Measurements from ENCODE around the gene OCIAD2. TPM values are rescaled to one million over a fixed set of nuclear protein-coding genes. Genes with fewer than 3 reads are reported as not detected.

Gene OCIAD2
- total and polyA plus RNA-seq, 8 donors, result 15.5 to 52.4 (median 19.2) TPM

DNA sequence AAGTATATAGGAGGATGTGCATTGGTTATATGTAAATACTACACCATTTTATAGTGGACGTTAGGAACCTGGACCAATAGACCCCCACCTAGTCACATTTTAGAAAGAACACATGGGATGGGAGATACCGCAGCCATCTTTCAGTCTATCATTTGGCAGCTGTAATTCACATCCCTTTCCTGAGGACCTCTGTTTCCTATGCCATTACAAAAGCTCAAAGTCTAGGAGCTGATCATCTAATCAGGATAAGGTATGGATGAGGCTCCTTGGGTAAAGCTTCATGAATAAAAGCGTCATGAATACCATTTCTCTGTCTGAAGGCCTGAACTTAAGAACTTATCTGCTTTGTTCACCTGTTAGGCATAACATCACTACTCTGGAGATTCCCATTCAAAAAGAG, 44.5 kb downstream of the OCIAD2 start:
- no peaks in the 10 kb centered on the region for H3K4me1 ChIP-seq
- no peaks in the 10 kb centered on the region for H3K9me3 ChIP-seq
- TF ChIP-seq, protein P1, sequence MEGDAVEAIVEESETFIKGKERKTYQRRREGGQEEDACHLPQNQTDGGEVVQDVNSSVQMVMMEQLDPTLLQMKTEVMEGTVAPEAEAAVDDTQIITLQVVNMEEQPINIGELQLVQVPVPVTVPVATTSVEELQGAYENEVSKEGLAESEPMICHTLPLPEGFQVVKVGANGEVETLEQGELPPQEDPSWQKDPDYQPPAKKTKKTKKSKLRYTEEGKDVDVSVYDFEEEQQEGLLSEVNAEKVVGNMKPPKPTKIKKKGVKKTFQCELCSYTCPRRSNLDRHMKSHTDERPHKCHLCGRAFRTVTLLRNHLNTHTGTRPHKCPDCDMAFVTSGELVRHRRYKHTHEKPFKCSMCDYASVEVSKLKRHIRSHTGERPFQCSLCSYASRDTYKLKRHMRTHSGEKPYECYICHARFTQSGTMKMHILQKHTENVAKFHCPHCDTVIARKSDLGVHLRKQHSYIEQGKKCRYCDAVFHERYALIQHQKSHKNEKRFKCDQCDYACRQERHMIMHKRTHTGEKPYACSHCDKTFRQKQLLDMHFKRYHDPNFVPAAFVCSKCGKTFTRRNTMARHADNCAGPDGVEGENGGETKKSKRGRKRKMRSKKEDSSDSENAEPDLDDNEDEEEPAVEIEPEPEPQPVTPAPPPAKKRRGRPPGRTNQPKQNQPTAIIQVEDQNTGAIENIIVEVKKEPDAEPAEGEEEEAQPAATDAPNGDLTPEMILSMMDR (IDR thresholded peaks at IDR 0.05), result no peak
- ATAC-seq (no peak), FAIRE-seq (no peak), DNase-seq (no peak)
- intact Hi-C loops (cut with DNase I), result no loop called here
- no peaks in the 10 kb centered on the region for H3K27me3 ChIP-seq
- H3K27ac ChIP-seq, result no peak overlapping the region
- no peak overlapping the region for H3K4me3 ChIP-seq
- WGBS, 2 donors, result 85 to 96% methylated on average over 3 of the region's 3 CpGs
- peaks cover 0 to 21% (median 0%) of the 10 kb centered on the region in 3 donors for H3K36me3 ChIP-seq

DNA sequence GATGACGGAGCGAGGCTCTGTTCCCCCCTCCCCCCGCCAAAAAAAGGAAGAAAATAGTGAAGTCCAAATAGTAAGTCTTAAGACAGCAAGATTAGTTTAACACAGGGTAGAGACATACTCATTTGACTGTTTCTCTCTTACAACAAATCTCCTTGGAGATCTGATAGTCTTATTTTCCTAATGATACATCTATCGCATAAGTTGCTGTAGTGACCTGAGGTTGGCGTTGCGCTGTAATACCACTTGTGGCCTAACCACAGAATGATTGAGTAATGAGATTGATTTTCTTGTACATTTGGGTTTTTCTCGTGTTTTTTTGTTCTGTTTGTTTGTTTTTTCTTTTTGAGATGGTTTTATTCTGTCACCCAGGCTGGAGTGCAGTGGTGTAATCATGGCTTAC, 48.4 kb downstream of the OCIAD2 start:
- Histone ChIP-seq H3K4me3 (no peak overlapping the region), H3K27ac (no peak overlapping the region), H3K36me3 (peaks cover 0 to 22% (median 0%) of the 10 kb centered on the region in 3 donors), H3K4me1 (no peaks in the 10 kb centered on the region), H3K27me3 (no peaks in the 10 kb centered on the region), H3K9me3 (no peaks in the 10 kb centered on the region)
- TF ChIP-seq, protein P1 (IDR thresholded peaks at IDR 0.05), result no peak
- ATAC-seq (no peak), DNase-seq (no peak), FAIRE-seq (no peak)
- WGBS, 2 donors, result 87 to 90% methylated on average over 7 of the region's 7 CpGs
- intact Hi-C loops (cut with DNase I), result no loop called here

DNA sequence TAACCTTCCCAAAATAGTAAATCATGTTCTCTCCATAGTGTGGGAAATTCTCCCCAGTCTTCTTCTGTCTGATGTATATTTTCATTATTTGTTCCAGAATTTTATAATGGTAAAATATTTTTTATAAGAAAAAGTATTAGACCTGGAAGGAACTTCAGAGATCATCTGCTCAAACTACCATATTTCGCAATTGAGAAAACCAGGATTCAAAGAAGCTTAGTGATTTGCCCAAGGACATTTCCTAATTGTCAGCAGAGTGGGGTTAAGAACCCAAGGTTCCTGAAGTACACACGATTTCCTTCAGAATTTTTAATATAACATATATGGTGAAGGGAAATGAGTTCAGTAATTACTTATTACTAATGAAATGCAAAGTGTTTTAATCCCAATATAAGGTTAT, 51.6 kb downstream of the OCIAD2 start:
- no peak for DNase-seq
- WGBS, 2 donors, result 89 to 91% methylated on average over 2 of the region's 2 CpGs
- H3K36me3 ChIP-seq, result peaks cover 0 to 25% (median 0%) of the 10 kb centered on the region in 3 donors

DNA sequence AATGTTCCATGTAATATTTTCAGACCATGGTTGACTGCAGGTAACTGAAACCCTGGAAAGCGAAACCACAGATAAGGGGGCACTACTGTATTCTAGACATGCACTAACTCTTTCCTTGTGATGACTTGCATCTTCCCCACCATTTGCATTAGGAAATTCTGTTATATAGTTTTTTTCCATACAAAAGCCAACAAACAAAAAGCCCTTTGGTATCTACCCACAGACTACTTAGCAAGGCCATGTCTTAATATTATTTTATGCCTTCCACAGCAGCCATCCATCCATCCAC, 52.2 kb downstream of the OCIAD2 start:
- Histone ChIP-seq H3K36me3 (peaks cover 0 to 22% (median 0%) of the 10 kb centered on the region in 3 donors), H3K27ac (no peak overlapping the region), H3K4me3 (no peak overlapping the region), H3K9me3 (no peaks in the 10 kb centered on the region), H3K27me3 (no peaks in the 10 kb centered on the region), H3K4me1 (no peaks in the 10 kb centered on the region)
- ATAC-seq (no peak), FAIRE-seq (no peak), DNase-seq (no peak)
- TF ChIP-seq, protein P1 (IDR thresholded peaks at IDR 0.05), result no peak
- 98 to 100% methylated on average over 1 of the region's 1 CpG for WGBS, 2 donors
- intact Hi-C loops (cut with DNase I), result no loop called here

More for the DNA sequence above, 51.6 kb downstream of the OCIAD2 start:
- no peaks in the 10 kb centered on the region for H3K4me1 ChIP-seq
- ATAC-seq (no peak), FAIRE-seq (no peak)
- H3K27me3 ChIP-seq, result no peaks in the 10 kb centered on the region
- TF ChIP-seq, protein P1 (IDR thresholded peaks at IDR 0.05), result no peak
- no peak overlapping the region for H3K27ac ChIP-seq
- no peaks in the 10 kb centered on the region for H3K9me3 ChIP-seq
- H3K4me3 ChIP-seq, result no peak overlapping the region
- intact Hi-C loops (cut with DNase I), result no loop called here

DNA sequence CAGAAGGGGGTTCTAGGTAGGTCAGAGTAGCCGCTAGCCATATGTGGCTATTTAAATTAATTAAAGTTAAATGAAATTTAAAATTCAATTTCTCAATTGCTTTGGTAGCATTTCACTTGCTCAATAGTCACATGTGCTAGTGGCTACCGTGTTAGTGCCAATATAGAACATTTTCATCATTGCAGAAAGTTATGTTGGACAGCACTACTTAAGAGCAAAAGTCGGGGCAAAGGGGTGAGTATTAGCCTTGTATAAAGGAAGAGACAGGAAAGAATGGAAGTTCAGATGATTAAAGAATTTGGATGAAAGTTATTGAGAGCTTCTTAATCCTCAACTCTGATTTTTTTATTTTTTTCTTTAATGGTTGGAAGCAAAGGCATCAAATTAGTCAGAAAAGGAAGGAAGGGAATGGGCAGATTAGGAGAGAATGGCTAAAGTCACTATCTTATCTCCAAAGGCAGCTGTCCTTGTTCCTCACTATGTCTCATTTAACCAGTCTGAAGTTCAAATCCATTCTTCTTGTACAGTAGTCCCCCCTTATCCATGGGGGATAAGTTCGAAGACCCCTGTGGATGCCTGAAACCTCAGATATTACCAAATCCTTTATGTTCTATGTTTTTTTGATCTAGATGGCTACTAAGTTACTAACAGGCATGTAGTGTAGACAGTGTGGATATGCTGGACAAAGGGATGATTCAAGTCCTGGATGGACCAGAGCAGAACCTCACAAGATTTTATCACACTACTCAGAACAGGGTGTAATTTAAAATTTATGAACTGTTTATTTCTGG, 52.8 kb downstream of the OCIAD2 start:
- intact Hi-C loops (cut with DNase I), result no loop called here
- DNase-seq (no peak), FAIRE-seq (no peak), ATAC-seq (no peak)
- H3K9me3 ChIP-seq, result no peaks in the 10 kb centered on the region
- TF ChIP-seq, protein P1 (IDR thresholded peaks at IDR 0.05), result no peak
- WGBS, 2 donors, result 97% methylated on average over 4 of the region's 4 CpGs
- no peak overlapping the region for H3K4me3 ChIP-seq
- H3K27me3 ChIP-seq, result no peaks in the 10 kb centered on the region
- no peaks in the 10 kb centered on the region for H3K4me1 ChIP-seq
- H3K36me3 ChIP-seq, result peaks cover 0 to 22% (median 0%) of the 10 kb centered on the region in 3 donors
- H3K27ac ChIP-seq, result no peak overlapping the region
